Ishikawa (cell line): ENCODE results near the gene ANKRD65.

ENCODE experiments used
- CEBPB ChIP-seq: IDR thresholded peaks from 2 replicates; pipeline ENCODE4 v1.6.1; 2012
- CREB1 ChIP-seq: IDR thresholded peaks from 2 replicates; pipeline ENCODE4 v1.6.1; 2012; ENCODE audit warnings: low read depth
- EGR1 ChIP-seq: IDR thresholded peaks from 2 replicates; pipeline ENCODE4 v1.6.1; 2012
- EP300 ChIP-seq: IDR thresholded peaks from 2 replicates; pipeline ENCODE4 v1.6.1; 2012; ENCODE audit warnings: borderline replicate concordance
- FOXM1 ChIP-seq: IDR thresholded peaks from 2 replicates; pipeline ENCODE4 v1.6.1; 2012; ENCODE audit warnings: low read depth, borderline replicate concordance
- MAX ChIP-seq: IDR thresholded peaks from 2 replicates; pipeline ENCODE4 v1.6.1; 2012
- NFIC ChIP-seq: IDR thresholded peaks from 2 replicates; pipeline ENCODE4 v1.6.1; 2012
- RAD21 ChIP-seq: IDR thresholded peaks from 2 replicates; pipeline ENCODE4 v1.6.1; 2012; ENCODE audit warnings: low read depth
- REST ChIP-seq: IDR thresholded peaks from 2 replicates; pipeline ENCODE4 v1.6.1; 2012; ENCODE audit warnings: low read depth, mild to moderate bottlenecking
- TAF1 ChIP-seq: IDR thresholded peaks from 2 replicates; pipeline ENCODE4 v1.6.1; 2012; ENCODE audit warnings: low read depth, mild to moderate bottlenecking
- TCF12 ChIP-seq: IDR thresholded peaks from 2 replicates; pipeline ENCODE4 v1.6.1; 2012; ENCODE audit warnings: low read depth
- TEAD4 ChIP-seq: IDR thresholded peaks from 2 replicates; pipeline ENCODE4 v1.6.1; 2012
- USF1 ChIP-seq: IDR thresholded peaks from 2 replicates; pipeline ENCODE4 v1.6.1; 2012
- YY1 ChIP-seq: IDR thresholded peaks from 2 replicates; pipeline ENCODE4 v1.6.1; 2012; ENCODE audit warnings: low read depth
- ZBTB7A ChIP-seq: IDR thresholded peaks from 2 replicates; pipeline ENCODE4 v1.6.1; 2012; ENCODE audit warnings: low read depth

The ANKRD65 gene

GRCh38 chr1:1430992-1431844 lies 10.1 kb upstream of the ANKRD65 start:
- TF ChIP-seq REST, result no peak
- TF ChIP-seq EP300, result no peak
- no peak for TF ChIP-seq CREB1
- no peak for TF ChIP-seq RAD21
- TF ChIP-seq FOXM1, result no peak
- TF ChIP-seq TEAD4, result no peak
- TF ChIP-seq ZBTB7A, result no peak
- TF ChIP-seq NFIC, result no peak
- TF ChIP-seq USF1, result no peak
- TF ChIP-seq CEBPB, result no peak
- TF ChIP-seq TAF1, result no peak

GRCh38 chr1:1430114-1430982 lies 9.3 kb upstream of the ANKRD65 start:
- TF ChIP-seq RAD21 (no peak), NFIC (no peak), USF1 (no peak), EGR1 (no peak), EP300 (no peak), TCF12 (no peak)

- no peak for TF ChIP-seq RAD21
- TF ChIP-seq EGR1, result no peak
Observed at GRCh38 chr1:1429671-1430073, 8.6 kb upstream of the ANKRD65 start.

- TF ChIP-seq TEAD4 (no peak), MAX (no peak), TCF12 (no peak), ZBTB7A (no peak), REST (no peak), CREB1 (no peak), EGR1 (no peak), CEBPB (no peak), USF1 (no peak), TAF1 (no peak)
Observed at GRCh38 chr1:1428174-1428573, 7.1 kb upstream of the ANKRD65 start.

GRCh38 chr1:1427820-1428148 lies 6.7 kb upstream of the ANKRD65 start:
- no peak for TF ChIP-seq EGR1

GRCh38 chr1:1427106-1427819 lies 6.2 kb upstream of the ANKRD65 start:
- TF ChIP-seq EP300 (no peak), ZBTB7A (peak; percentile 62; the same call in 1 of the 2 replicates), REST (no peak), YY1 (no peak), TEAD4 (no peak), TCF12 (no peak)
